NCI-H510A (cell line): ENCODE measurements around the gene GAGE13.
"Not testable (repeated sequence)": the region's sequence is repeated elsewhere in the genome, so short reads cannot be mapped to it uniquely, and the experiment has no call there.

Source experiments
- DNase-seq: peaks from one replicate; lab custom pipeline; 2025; lab: John Stamatoyannopoulos, UW

GAGE13 gene

DNA sequence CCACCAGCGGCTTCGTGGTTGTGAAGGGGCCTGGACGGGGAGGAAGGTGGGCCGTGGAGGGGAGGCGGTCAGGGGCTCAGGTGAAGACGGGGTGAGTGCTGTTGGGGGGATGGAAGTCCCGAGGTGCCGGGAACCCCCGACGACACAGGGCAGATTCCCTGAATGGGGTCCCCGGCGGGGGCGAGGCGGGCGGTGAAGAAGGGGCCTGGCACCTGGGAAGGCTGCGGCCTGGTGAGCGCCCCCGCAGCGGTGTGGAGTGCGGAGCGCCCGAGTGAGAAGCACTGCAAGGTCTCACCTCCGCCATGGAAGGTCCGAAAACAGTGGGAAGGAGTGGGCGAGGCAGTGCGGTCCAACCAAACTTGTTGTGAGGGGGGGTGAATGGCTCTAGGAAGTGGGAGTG, 459 bp downstream of the GAGE13 start:
- DNase-seq, result not testable (repeated sequence)

DNA sequence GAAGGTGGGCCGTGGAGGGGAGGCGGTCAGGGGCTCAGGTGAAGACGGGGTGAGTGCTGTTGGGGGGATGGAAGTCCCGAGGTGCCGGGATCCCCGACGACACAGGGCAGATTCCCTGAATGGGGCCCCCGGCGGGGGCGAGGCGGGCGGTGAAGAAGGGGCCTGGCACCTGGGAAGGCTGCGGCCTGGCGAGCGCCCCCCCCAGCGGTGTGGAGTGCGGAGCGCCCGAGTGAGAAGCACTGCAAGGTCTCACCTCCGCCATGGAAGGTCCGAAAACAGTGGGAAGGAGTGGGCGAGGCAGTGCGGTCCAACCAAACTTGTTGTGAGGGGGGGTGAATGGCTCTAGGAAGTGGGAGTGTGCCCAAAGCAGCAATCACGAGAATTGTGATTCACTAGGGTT, 10.1 kb downstream of the GAGE13 start:
- not testable (repeated sequence) for DNase-seq

DNA sequence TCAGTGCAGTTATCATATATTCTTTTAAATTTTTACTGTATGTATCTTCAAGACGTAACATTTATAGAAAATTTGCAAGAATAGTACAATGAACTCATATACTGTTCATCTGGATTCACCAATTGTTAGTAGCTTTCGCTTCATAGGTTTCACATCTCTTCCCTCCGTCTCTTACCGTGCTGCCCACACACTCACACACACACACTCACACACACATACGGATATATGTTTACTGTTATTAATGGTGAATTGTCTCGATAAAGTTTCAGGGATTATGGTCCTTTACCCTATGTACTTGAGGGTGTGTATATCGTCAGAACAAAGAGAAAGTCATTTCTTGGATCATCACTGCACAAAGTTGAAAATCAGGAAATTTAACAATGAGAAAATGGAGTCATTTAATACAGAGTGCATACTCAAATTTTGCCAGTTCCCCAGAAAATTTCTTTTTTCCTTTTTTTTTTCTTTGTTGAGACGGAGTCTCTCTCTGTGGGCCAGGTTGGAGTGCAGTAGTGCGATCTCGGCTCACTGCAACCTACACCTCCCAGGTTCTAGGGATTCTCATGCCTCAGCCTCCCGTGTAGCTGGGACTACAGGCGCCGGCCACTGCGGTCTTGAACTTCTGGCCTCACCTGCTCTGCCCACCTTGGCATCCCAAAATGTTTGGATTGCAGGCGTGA, 13.3 kb downstream of the GAGE13 start:
- not testable (repeated sequence) for DNase-seq

DNA sequence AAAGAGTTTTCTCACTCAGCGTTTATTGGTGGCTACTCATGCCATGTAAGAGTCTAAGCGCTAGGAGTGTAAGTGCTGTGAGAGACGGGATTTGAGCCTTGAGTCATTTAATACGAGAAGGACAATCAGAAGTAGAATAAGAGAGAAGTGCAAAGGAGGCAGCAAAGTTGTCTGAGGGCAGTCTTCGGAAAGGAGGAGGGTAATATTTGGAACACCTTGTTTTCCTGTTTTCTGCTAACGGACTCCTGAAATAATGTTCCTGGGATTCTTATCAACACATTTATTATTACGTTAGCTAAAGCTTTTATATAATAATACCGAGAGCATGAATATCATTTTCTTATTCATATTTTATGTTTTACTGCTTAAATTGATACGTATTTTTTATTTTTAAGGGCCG, 14.0 kb downstream of the GAGE13 start:
- DNase-seq, result not testable (repeated sequence)

DNA sequence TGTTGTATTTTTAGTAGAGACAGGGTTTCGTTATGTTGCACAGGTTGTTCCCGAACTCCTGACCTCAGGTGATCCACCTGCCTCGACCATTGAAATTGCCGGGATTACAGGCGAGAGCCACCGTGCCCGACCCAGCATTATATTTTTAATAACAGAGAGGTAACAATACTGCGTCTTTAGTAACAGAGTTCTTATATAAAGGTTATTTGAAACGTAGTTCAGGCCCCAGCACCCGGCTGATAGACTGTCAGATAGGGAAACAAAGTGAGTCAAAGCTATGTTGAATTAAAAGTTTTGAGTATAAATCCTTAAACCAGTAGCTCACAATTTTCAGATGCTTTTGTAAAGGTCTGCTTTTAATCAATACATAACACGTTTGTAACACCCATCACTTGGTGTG, 14.8 kb downstream of the GAGE13 start:
- not testable (repeated sequence) for DNase-seq
